HG03280 (cell line): ENCODE results near the gene FGF1.

Experiments used
- ATAC-seq: cut with Tn5 transposase; IDR thresholded peaks from one replicate; pipeline ENCODE4 v1.9.1; 2021; ENCODE audit warnings: mild to moderate bottlenecking, moderate library complexity; ENCODE audit not compliant: unreplicated experiment

The FGF1 gene

GRCh38 chr5:142644640-142645361, 41.1 kb downstream of the FGF1 start:
- ATAC-seq: no peak

GRCh38 chr5:142644127-142644526, 41.8 kb downstream of the FGF1 start:
- no peak for ATAC-seq

- no peak for ATAC-seq
These were observed 42.3 kb downstream of the FGF1 start for GRCh38 chr5:142643634-142644033.

GRCh38 chr5:142642427-142642826, 43.5 kb downstream of the FGF1 start:
- no peak for ATAC-seq

DNA sequence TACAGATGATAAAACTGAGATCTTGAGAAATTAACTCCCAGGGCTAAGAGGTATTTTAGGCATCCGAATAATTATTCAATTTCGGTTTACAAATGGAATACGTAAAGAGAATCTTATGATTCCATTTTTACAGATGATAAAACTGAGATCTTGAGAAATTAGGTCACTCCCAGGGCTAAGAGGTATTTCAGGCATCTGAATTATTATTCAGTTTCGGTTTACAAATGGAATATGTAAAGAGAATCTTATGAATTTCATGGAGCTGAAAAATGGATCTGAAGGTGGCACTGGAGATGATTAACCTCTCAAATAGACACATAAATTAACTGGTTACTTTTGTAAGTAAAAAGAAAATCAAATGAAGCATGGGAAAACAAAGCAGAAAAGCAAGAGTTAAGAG, 44.2 kb downstream of the FGF1 start:
- ATAC-seq: no peak

DNA sequence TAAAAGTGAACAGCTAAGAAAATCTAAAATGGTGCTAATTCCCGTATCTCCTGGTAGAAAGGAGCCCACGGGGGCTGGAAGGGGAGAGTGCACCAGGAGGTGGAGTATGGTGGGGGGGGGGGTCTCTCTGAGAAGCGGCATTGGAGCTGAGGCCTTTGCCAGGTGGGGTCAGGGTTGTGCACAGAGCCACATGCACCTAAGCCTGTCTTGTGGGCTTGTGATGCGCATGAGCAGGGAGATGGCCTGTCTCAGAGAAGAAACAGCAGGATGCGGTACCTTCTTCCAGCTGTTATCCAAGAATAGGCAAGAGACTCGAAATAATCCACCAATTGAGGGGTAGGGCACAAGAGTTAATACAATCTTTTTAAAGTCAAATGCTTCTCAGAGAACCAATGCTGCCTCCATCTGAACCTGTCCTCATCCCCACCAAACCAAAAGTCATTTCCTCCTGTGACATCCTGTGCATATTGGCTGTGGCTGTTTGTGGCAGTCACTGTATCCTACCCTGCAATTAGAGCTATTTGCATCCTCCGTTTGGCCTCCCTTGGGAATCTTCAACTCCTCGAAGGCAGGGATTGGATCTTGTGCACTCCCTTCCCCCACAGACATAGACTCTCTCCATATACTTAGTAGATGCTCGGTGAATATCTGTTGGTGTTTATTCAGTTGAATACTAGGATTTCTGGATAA, 45.4 kb downstream of the FGF1 start:
- ATAC-seq: no peak

DNA sequence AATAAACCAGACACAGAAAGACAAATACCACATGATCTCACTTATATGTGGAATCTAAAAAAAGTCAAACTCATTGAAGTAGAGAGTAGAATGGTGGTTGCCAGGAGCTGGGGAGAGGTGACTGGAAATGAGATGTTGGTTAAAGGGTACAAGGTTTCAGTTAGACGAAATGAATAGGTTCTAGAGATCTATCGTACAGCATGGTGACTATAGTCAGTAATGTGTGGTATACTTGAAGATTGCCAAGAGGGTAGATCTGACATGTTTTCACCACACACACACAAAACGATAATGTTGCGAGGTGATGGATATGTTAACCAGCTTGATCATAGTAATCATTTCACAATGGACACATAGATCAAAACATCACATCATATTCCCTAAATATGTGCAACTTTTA, 46.4 kb downstream of the FGF1 start:
- no peak for ATAC-seq

DNA sequence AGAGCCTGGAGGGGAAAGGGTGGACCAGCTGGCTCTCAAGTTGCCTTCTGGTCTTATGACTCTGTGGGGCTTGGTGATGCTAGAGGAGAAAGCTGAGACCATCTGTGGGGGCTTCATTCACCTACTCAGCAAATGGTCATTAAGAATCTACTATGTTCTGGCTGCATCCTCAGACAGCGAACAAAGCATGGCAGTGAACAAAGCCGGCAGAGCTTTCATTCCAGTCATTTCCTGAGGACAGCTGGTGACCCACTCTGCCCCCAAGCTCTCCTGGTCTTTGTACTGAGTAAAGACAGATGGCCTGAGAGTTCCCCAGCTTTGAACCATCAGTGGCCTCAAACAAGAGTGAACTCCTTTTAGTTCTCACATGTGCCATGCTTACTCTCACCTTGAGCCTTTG, 48.0 kb downstream of the FGF1 start:
- ATAC-seq: no peak

DNA sequence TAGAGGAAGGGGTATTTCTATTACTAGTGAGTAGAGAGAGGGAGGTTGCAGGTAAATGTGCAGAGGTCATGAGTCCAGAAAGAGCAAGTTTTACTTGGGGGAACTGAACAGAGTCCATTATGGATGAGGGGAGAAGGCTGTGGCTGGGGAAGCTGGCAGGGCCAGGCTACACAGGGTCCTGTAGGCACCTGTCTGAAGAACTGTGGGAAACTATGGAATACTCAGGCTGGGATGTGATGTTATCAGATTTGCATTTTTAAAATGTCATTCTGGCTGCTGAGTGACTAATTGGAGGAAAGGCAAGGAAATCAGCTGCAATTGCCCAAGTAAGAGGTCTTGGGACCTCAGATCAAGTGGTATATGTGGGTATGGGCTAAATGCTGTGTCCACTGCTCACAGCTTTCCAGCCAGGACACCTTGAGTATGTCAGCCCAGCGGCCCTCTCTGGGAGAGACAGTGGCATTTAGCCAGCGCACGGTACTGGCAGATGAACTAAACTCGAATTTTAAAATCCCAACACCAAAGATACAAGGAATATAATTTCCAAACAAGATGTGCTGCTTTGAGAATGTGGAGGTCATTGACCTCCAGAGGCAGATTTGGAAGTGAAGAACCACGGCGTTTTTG, 49.1 kb downstream of the FGF1 start:
- no peak for ATAC-seq

- no peak for ATAC-seq
These were observed 49.8 kb downstream of the FGF1 start for GRCh38 chr5:142636093-142636492.

DNA sequence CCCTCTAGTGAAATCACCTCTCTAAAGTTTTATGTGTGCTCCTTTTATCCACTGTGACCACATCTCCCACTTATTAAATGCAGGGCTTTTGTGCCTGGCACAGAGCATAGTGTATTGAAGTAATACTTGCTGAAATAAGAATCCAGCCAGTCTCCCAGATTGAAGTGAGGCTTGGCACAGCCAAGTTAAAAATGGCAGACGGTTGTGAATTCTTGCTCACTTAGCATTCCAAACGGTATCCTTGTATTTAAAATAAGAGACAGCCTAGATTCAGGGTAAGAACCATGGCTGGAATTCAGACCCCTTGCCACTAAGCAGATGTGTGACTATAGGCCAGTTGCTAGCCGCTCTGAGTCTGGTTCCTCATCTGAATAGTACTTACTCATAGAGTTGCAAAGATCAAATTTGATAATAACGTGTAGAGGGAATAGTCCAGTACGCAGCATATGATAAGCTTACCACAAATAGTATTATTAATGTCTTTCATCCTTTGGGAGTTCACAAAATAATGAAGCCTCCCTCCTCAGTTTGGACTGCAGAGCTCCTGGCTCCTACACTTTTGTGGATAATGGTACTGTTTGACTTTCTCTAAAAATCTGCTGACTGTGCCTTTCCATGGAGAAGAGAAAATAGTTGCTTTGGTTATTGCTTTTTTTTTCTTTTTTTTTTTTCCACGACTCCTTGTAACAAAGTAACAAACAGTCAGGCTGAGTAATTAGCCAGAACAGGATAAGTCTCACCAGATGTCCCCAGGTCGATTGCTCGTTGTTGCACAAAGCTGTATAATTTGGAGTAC, 51.5 kb downstream of the FGF1 start:
- ATAC-seq: no peak

GRCh38 chr5:142630927-142631539, 54.9 kb downstream of the FGF1 start:
- no peak for ATAC-seq

DNA sequence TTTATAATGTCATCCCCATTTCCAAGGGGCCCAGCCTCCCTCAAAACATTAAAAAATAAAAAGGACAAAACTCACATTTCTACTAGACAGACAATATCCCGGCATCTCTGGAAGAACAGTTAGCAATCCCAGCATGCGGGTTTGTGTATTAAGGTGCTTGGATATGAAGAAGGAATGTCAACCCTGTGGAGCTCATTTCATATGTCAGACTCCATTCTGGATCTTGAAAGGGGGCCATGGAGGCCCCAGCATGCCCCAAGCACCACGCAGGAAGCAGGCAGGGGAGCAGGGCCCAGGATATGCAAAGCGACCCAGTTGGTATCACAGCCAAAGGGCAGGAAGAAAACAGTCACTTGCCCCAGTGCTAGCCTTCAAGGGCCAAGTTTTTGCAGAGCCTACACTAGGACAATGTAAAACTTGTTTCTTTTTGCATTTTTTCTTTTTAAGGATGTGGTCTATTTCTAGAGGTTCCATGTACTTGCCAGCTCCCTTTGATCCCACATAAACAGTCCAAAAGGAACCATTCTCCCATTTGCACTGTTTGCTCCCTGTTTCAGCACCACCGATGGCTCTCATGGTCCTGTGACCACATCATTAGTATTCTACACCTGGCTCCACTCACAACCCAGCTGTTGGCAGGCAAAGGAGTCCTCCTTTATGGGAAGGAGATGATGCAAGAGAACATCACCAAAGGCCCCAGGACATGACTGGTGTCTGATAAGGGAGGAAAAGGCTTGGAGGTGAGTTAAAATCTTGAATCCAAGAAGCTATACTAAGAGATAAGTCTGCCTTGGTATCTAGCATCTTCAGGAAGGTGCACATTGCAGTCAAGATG, 58.3 kb downstream of the FGF1 start:
- ATAC-seq: no peak

GRCh38 chr5:142626786-142627185, 59.1 kb downstream of the FGF1 start:
- no peak for ATAC-seq

- no peak for ATAC-seq
These were observed 59.8 kb downstream of the FGF1 start for GRCh38 chr5:142626099-142626498.

DNA sequence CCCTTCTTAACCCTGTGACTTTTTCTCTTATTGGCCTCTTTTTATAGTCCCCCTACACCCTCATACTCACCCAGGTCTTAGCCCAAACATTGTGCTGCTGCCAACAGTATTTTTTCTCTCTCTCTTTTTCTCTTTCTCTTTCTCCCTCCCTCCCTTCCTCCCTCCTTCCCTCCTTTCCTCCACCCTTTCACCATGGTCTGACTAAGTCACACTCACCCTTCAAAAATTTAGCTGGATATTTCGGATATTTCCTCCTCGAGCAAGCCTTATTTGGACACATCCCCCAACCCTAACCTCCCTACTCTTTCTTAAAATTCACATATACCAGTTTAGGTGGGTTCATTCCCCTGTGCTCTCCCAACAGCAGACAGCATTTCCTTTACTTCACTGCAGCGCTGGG, 64.7 kb downstream of the FGF1 start:
- no peak for ATAC-seq

DNA sequence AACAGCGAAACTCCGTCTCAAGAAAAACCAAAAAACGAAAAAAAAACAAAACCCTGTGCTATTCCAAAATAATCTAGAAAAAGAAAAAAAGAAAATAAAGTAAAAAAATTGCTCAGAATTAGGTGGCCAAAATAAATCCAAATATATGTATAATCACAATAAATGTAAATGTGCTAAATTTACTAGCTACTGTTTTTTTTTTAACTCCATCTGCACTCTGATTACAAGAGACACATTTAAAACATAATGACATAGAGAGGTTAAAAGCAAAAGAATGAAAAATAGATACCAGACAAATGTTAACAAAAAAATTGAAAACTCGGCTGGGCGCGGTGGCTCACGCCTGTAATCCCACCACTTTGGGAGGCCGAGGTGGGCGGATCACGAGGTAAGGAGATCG, 66.1 kb downstream of the FGF1 start:
- ATAC-seq: no peak

- ATAC-seq: no peak
These were observed 67.8 kb downstream of the FGF1 start for GRCh38 chr5:142618130-142618523.

GRCh38 chr5:142617416-142618129, 68.3 kb downstream of the FGF1 start:
- no peak for ATAC-seq
